ENCODE data around the gene WARS2. TPM values are rescaled to one million over a fixed set of nuclear protein-coding genes. Genes with fewer than 3 reads are reported as not detected.

WARS2 gene
- total RNA-seq, 1 donor from 2014 or later = 7.9 TPM

DNA sequence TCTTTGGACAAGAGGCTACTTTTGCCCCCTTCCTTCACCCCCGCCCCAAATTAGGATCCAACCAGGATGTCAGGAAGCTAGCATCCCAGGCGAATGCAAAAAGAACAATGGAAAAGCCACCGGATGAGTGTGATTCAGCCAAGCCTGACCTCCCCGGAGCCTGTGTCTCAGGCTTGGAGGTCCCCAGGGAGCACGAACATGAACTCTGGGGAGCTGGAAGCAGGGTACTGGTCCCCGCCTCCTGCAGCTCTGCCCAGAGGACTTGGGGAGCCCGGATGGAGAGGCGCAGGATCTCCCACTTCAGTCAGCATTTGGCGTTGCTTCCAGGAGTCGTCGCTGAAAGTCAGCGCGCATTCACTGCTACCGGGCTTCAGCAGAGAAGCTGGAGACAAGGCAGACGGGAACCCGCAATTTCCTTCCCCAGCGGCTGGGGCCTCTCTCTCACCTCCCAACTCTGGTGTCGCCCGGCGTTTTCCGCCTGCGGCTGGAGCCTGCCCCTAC lies 150.5 kb downstream of the WARS2 start:
- Mint-ChIP-seq H3K27ac (ENCODE audit: unreplicated experiment) (no peak overlapping the region), H3K36me3 (ENCODE audit: unreplicated experiment) (peaks cover 12% of the 10 kb centered on the region), H3K9me3 (ENCODE audit: unreplicated experiment) (peaks cover 28% of the 10 kb centered on the region), H3K27me3 (ENCODE audit: unreplicated experiment) (peaks cover 57% of the 10 kb centered on the region), H3K4me3 (ENCODE audit: unreplicated experiment) (no peak overlapping the region), H3K4me1 (ENCODE audit: low read depth, unreplicated experiment) (peaks cover 31% of the 10 kb centered on the region)
- DNase-seq = peak; percentile 33
- TF ChIP-seq, protein P1, sequence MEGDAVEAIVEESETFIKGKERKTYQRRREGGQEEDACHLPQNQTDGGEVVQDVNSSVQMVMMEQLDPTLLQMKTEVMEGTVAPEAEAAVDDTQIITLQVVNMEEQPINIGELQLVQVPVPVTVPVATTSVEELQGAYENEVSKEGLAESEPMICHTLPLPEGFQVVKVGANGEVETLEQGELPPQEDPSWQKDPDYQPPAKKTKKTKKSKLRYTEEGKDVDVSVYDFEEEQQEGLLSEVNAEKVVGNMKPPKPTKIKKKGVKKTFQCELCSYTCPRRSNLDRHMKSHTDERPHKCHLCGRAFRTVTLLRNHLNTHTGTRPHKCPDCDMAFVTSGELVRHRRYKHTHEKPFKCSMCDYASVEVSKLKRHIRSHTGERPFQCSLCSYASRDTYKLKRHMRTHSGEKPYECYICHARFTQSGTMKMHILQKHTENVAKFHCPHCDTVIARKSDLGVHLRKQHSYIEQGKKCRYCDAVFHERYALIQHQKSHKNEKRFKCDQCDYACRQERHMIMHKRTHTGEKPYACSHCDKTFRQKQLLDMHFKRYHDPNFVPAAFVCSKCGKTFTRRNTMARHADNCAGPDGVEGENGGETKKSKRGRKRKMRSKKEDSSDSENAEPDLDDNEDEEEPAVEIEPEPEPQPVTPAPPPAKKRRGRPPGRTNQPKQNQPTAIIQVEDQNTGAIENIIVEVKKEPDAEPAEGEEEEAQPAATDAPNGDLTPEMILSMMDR (IDR thresholded peaks at IDR 0.05; ENCODE audit: partially characterized antibody, unreplicated experiment) = no peak

- Mint-ChIP-seq H3K27ac (ENCODE audit: unreplicated experiment) (no peak overlapping the region), H3K4me3 (ENCODE audit: unreplicated experiment) (peak overlapping the region; percentile 69), H3K27me3 (ENCODE audit: unreplicated experiment) (peaks cover 59% of the 10 kb centered on the region), H3K36me3 (ENCODE audit: unreplicated experiment) (peaks cover 12% of the 10 kb centered on the region), H3K9me3 (ENCODE audit: unreplicated experiment) (peaks cover 30% of the 10 kb centered on the region), H3K4me1 (ENCODE audit: low read depth, unreplicated experiment) (peaks cover 35% of the 10 kb centered on the region)
- TF ChIP-seq, protein P1 (IDR thresholded peaks at IDR 0.05; ENCODE audit: partially characterized antibody, unreplicated experiment) = no peak
- peak; percentile 43 for DNase-seq
These were observed 151.2 kb downstream of the WARS2 start for GRCh38 chr1:118989006-118989815.

GRCh38 chr1:118988186-118989005 lies 152.1 kb downstream of the WARS2 start, which contains the start of gene TBX15:
TBX15 (minus strand) TSS chr1:118988343; CDS start chr1:118987795, 548 bp downstream.
- DNase-seq = no peak
- H3K4me1 Mint-ChIP-seq (ENCODE audit: low read depth, unreplicated experiment) = peaks cover 37% of the 10 kb centered on the region
- H3K9me3 Mint-ChIP-seq (ENCODE audit: unreplicated experiment) = peaks cover 33% of the 10 kb centered on the region
- H3K4me3 Mint-ChIP-seq (ENCODE audit: unreplicated experiment) = peak within 1 kb of the TSS; percentile 88
- peaks cover 62% of the 10 kb centered on the region for H3K27me3 Mint-ChIP-seq (ENCODE audit: unreplicated experiment)
- peaks cover 12% of the 10 kb centered on the region for H3K36me3 Mint-ChIP-seq (ENCODE audit: unreplicated experiment)
- peak within 1 kb of the TSS; percentile 33 for H3K27ac Mint-ChIP-seq (ENCODE audit: unreplicated experiment)
- TF ChIP-seq, protein P1 (IDR thresholded peaks at IDR 0.05; ENCODE audit: partially characterized antibody, unreplicated experiment) = no peak

DNA sequence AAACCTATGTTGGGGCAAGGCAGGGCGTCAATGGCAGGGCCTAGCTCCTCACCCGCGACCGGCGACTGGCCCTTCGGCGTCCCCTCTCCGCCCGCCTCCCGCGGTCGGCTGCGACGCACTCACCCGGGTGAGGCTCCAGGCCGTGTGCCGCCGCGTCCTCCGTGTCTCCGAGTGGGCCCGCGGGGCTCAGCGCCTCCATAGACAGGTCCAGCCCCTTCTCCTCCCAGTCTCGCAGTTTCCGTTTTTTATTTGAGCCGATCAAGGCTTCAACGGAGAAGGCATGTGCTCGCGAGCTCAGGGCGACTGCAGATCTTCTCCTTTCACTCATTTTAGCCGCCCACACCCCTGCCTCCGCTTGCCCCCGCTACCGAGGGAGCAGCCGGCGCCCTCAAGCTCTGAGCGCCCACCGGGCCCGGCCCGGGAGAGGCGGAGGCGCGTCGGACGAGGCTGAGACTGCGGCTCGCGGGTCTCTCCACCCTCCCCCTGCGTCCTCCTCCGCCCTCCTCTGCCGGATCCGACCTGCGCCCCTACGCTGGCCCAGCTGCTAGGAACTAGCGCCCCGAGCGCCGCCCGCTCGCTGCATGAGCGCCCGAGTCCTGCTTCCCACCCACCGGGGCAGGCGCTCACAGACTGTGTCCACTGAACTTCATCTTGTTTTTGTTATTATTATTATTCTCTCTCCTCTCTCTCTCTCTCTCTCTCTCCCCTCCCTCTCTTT lies 152.8 kb downstream of the WARS2 start:
- TF ChIP-seq, protein P1 (IDR thresholded peaks at IDR 0.05; ENCODE audit: partially characterized antibody, unreplicated experiment) = no peak
- H3K4me1 Mint-ChIP-seq (ENCODE audit: low read depth, unreplicated experiment) = peaks cover 37% of the 10 kb centered on the region
- H3K27me3 Mint-ChIP-seq (ENCODE audit: unreplicated experiment) = peaks cover 65% of the 10 kb centered on the region
- H3K27ac Mint-ChIP-seq (ENCODE audit: unreplicated experiment) = no peak overlapping the region
- DNase-seq = peak; percentile 60
- H3K9me3 Mint-ChIP-seq (ENCODE audit: unreplicated experiment) = peaks cover 34% of the 10 kb centered on the region
- H3K36me3 Mint-ChIP-seq (ENCODE audit: unreplicated experiment) = peaks cover 12% of the 10 kb centered on the region
- peak overlapping the region; percentile 88 for H3K4me3 Mint-ChIP-seq (ENCODE audit: unreplicated experiment)
